Stimulated activated CD4-positive, alpha-beta T cell treated with anti-CD3 and anti-CD28 coated beads, Interleukin-15, amount 100 ng/mL, for 48 hours (primary cell): ENCODE measurements around the gene COL27A1.

ENCODE experiments used
- DNase-seq, 2 donors: peaks; one replicate each; pipeline ENCODE4 v3.0.0-alpha.2; 2020; ENCODE audit warnings: low read depth in 2 of 2

COL27A1 gene

DNA sequence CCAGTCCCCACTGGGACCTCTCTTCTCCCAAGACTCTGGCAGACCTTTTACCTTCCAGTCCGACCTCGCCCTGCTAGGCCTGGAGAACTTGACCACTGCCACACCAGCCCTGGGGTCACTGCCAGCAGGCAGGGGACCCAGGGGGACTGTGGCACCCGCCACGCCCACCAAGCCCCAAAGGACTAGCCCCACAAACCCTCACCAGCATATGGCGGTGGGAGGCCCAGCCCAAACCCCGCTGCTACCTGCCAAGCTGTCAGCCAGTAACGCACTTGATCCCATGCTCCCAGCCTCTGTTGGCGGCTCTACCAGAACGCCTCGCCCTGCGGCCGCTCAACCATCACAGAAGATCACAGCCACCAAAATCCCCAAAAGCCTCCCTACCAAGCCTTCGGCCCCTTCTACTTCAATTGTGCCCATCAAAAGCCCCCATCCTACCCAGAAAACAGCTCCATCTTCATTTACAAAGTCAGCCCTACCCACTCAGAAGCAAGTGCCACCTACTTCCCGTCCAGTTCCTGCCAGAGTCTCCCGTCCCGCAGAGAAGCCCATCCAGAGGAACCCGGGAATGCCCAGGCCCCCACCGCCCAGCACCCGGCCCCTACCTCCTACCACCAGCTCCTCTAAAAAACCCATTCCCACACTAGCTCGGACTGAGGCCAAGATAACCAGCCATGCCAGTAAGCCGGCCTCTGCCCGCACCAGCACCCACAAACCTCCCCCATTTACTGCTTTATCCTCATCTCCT, 13.1 kb downstream of the COL27A1 start:
- DNase-seq: no peak

DNA sequence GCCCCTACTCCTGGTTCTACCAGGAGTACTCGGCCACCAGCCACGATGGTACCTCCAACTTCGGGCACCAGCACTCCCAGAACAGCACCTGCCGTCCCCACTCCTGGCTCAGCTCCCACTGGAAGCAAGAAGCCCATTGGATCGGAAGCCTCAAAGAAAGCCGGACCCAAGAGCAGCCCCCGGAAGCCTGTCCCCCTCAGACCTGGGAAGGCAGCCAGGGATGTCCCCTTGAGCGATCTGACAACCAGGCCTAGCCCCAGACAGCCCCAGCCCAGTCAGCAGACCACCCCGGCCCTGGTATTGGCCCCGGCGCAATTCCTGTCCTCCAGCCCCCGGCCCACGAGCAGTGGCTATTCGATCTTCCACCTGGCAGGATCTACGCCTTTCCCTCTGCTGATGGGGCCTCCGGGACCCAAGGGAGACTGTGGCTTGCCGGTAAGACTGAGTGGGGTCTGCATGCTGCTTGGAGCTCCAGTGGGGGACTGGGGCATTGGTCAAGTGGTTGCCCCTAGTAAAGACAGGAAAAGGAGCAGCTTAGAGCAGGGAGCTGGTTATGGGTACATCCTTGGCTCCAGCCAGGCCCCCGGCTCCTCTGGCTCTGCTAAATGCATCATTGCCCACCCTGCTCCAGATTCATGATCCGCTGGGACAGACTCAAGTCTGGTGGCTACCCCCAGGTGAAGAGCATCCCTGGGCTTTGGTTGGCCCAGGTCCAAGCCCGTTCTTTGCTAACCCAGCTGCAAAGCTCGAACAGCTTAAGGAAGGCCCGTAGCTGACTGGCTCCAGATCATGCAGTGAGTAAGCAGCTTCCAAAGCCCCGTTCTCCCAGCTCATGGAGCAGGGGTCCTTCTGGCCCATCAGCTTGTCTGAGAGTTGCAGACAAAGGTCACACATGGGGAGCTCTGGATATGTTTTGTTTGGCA, 14.0 kb downstream of the COL27A1 start:
- DNase-seq: no peak

DNA sequence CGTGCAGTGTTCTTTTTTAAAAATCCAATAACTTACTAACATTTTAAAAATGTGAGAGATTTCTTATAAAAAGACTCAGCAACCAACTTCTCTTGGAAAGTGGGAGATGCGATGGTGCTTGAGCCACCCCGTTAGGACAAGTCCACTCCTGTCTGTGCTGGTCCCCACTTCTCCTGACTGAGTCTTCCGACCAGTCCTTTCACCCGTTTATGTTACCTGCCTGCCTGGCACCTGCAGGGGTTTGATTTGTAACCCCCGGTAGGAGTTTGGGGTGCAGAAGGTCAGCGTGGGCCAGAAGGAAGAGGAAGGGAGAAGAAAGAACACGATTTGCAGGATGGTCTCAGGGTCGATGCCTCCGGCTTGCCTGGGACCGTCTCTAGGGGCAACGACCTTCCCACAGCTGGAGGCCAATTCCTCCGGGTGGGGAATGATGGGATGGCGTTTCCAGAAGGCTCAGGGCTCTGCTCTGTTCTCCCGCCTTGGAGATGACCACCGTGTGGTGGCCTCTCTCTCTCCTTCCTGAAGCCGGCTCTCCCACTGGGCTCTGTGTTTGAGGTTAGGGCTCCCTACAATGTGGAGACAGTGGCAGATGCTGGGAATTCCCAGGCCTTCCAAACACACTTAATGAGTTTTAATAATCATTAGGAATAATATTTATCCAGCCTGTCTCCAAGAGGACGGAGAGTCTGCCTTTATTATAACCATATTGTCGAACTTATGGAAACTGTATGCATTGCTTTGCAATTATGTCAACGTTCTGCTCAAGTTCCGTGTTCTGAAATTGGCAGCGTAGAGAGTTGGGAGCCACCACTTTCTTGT, 14.8 kb downstream of the COL27A1 start:
- no peak for DNase-seq

DNA sequence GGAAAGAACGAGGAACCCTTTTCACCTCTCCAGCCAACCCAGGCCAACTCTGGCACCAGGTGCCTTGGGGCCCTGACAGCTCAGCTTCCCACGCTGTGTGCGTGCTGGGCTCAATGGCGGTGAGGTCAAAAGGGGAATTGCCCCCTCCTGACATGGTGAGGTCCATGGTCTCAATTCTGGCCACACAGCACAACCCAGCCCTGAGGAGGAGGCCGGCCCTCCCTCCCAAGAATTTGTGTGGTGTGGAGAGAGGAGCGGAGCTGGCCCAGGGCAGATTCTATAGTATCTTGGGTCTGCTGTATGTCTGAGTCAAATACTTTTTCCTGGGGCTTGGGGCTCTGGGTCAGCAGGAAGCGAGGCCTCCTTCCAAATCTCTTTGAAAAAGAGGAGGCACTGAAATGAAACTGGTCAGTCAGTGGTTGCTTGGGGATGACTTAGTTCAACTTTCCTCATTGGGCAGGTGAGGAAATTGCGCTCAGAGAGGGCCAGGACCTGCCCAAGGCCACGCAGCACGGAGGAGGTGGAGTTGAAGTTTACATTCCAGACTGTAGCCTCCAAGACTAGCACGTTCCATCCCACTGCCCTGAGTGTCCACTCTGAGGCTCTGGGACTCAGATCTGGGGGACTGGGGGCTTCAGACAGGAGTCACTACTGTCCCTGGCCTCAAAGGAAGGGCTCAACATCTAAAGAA, 15.6 kb downstream of the COL27A1 start:
- no peak for DNase-seq

DNA sequence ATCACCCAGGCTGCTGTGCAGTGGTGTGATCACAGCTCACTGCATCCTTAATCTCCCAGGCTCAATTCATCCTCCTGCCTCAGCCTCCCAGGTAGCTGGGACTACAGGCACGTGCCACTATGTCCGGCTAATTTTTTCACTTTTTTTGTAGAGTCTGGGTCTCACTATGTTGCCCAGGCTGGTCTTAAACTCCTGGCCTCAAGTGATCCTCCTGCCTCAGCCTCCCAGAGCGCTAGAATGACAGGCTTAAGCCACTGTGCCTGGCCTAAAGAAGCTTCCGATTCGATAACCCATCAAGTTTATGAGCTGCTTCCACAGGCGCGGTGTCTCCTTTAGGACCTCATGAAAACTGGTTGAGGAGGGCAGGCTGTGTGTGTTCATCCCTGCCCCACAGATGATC, 16.2 kb downstream of the COL27A1 start:
- no peak for DNase-seq

DNA sequence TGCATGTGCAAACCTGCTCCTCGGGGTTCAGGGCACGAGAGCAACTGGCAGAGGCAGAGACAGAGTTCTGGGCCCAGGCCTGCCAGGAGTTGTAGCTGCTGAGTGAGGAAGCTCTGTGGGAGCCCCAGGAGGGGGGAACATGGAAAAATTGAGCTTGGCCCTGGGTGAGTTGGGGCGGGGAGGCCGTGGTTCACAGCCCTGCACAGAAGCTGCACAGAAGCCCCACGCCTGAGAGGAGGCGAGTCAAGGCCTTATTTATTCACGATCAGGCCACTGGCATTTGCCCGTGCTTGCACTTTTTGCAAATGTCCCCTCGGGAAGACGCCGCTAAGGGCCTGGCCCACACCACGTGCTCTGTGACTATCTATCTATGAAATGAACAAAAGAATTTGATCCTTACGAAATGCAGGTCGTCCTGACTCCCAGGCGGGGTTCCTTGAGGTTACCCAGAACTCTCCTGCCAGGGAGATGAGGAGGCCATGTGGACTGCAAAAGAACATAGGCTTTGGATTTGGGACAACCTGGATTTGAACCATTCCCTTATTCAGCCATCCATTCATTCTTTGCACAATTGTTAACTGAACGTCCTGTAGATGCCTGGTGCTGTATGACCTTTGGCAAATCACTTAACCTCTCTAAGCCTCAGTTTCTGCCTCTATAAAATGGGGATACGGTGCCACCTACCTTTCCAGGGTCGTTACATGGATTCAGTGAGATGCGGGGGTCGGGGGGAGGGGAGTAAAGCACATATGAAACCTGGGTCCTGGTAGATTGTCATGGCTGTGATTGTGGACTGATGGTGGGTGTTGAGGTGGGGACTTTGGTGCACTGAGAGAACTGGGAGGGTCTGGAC, 17.9 kb downstream of the COL27A1 start:
- DNase-seq: no peak

DNA sequence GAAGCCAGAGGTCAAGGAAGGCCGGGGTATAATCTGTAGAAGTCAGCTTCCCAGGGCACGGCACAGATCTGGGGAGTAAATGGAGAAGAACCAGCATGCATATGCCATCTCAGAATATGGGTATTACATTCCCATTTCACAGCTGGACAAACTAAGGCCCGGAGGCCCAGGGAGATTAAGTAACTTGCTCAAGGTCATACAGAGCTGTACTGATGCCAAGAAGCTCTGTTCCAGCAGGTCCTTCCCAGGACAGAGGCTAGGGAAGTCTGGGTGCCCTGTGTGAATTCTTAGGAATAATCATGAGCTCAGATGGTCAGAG, 19.2 kb downstream of the COL27A1 start:
- DNase-seq: no peak

DNA sequence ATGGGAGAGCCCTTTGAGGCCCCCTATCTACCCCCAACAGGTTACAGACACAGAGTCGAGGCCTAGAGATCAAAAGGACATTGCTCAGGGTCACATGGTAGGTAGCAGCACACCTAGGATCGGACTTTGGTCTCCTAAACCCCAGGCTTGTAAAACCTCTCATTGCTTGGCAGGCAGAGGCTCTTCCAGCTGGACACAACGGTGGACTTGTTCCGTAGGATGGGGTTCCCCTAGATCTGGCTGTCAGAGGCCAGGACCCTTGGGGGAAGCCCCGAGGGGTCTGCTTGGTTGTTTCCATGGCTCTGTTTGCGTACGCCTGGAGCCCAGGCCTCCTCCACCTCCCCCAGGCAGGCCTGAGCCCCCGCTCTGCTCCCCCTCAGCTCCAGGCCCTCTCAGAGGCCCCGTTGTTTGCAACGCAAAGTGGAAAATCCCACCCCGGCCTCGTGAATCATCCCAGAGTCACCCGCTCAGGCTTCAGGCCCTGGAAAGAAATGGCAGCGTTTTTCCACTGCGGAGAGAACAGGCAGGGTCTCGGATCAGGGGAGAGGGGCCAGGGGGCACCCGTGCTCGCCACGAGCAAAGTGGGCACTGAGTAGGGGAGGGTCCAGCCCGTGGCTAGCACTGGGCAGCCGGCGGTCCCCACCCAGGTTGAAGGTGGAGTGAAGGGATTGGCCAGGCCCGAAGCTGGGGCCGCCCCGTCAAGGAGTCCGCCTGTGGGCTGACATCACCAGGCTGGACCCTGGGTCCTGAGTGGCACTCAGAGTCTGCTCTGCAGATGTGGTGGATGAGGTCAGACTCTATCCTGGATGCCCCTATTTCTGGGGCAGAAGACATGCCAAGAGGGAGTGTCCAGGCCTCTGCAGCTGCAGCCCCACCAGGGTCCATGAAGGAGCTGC, 19.8 kb downstream of the COL27A1 start:
- no peak for DNase-seq

DNA sequence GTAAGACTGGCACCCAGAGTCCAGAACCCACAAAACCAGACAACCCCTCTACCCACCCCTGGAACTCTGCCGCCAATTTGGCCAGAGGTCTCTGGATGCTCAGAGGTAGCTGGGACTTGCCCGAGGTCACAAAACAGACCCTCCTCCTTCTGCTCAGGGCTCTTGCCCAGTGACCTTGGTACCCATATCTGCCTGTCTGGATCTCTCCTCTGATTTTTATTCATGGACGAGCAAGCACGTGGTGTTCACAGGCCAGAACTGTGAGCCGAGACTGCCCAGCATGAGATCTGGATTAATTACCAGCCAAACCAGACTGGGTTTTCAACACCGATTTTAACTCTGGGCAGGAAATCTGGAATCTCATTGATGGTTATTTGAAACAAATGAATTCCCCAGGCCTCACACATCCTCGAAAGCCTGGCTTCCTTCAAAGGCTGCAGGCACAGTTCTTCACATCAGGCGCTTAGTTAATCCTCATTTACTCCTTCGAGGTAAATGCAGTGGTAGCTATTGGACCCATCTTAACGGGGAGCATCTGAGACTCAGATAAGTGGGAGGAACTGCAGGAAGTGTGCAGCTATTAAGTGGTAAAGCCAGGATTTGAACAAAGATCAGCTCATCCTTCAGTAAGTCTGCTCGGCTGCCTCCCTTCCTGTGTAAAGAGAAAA, 21.4 kb downstream of the COL27A1 start:
- no peak for DNase-seq

DNA sequence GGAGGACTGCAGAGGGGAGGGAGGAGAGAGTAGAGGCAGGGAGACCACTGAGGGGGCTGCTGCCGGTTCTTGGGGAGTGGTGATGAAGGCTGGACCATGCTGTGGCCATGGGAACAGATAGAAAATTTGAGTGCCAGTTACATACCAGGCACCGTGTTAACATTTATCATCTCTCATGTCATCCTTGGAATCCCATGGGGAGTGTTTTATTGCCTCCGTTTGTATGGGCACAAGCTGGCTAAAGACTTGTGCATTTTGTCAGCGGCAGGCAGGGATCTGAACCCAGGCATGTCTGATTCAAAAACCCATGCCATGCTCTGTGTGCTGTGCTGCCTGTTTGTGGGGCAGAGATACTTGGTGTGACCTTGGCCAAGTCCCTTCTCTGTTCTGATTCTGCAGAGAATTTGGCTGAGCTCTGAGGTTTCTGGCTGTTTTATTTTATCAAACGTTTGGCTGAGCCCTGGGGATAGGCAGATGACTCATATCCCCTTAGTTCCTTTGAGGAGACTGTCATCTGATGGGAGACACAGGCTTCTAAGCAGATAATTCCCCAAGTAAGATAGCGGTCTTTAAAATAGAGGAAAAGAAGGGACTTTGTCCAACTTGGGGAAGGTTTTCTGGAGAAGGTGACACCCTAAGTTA, 22.2 kb downstream of the COL27A1 start:
- DNase-seq: no peak

DNA sequence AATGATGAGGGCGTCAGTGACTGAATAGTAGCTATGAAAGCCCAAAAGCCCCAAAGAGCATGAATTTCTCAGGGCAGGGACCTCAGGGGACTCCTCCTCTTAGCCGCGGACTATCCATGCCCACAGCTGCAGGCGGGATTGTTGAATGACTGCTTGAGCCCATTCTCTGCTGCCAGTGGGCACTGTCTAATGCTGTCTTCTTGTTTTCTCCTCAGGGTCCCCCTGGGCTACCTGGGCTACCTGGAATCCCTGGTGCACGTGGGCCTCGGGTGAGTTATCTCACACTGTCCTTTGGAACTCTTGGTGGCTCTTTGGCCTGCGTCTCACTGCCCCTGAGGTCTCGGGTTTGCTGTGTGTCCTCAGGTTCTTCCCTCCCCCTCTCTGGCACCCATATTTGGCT, 22.7 kb downstream of the COL27A1 start:
- DNase-seq: no peak

DNA sequence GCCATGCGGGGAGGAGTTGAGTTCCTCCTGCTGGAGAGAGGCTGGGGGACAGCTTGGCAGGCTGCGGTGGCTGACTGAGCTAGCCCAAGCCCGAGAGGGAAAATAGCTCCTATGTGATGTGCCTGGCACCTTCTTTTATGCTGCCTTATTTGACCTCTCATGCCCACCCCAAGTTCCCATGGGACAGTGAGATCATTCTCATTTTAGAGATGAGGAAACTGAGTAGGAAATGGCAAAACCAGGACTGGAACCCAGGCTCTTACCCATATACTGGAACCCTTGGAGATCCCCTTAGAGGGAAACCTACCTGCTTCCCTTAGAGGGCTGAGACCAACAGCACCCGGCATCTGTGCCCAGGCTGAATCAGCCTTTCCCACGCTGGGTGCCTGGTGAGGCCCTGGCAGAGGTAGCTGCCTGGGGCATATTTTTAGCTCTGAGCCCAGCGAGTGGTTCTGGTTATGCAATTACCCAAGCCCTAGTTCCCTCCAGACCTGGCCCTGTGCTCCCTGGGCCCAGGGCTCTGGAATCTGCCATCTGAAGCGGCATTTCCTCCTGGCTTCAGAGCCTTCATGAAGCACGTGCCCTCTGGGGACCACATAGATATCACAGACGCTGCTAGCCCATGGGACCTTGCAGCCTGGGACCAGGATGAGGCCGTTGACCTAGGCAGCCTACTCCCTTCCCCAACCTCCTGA, 23.6 kb downstream of the COL27A1 start:
- DNase-seq: no peak

DNA sequence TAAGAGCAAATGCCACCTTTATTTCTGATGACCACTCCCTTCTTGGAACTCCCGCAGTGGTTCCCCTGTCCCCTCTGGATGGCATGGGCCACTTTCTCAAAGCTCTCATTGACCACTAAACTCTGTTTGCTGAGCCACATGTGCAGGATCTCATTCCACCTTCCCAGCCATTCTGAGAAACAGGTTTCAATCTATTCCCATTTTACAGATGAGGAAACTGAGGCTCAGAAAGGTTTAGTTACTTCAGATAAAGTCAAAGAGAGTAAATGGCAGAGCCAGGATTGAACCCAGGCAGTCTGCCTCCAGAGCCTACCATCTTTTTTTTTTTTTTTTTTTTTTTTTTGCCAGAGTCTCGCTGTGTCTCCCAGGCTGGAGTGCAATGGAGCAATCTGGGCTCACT, 24.2 kb downstream of the COL27A1 start:
- no peak for DNase-seq

DNA sequence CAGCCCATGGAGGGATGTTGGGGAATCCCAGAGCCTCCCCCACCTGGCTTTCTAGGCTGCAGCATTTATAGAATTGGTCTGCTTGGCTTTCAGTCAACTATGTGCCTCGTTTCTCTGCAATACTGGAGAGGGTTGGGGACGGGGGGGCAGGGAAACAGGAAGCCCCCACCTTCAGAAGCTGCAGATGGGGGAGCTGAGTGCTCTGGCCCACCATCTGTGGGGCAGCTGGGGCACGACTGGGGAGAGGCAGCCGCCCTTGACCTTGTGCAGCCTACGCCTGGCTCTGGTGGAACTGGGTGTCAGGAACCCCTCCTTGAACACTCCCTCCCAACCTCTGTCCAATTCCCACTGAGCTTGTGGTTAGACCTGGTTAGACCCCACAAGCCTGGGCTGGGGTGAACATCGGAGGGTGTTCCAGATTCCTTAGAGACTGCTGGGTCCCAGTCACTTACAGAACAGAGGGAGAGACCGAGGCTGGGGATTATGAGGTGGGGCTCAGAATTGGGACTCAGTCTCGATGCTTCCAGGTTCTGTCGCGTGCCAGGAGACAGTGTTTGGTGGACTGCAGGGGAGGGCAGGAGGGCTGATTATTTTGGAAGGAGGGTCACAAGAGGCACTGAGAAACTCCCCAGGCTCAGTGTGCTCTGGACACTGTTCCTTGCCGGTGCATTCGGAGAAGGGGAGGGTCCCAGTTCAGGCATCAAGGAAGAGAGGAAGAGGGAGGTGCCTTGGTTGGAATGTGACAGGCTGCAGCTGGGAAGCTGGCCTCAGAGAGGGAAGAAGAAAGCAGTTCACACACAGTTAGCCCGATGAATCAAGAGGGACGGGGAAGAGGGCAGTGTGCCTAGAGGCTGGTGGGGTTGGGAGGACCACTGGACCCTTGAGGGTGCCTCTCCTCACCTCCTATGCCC, 25.6 kb downstream of the COL27A1 start:
- DNase-seq: no peak

DNA sequence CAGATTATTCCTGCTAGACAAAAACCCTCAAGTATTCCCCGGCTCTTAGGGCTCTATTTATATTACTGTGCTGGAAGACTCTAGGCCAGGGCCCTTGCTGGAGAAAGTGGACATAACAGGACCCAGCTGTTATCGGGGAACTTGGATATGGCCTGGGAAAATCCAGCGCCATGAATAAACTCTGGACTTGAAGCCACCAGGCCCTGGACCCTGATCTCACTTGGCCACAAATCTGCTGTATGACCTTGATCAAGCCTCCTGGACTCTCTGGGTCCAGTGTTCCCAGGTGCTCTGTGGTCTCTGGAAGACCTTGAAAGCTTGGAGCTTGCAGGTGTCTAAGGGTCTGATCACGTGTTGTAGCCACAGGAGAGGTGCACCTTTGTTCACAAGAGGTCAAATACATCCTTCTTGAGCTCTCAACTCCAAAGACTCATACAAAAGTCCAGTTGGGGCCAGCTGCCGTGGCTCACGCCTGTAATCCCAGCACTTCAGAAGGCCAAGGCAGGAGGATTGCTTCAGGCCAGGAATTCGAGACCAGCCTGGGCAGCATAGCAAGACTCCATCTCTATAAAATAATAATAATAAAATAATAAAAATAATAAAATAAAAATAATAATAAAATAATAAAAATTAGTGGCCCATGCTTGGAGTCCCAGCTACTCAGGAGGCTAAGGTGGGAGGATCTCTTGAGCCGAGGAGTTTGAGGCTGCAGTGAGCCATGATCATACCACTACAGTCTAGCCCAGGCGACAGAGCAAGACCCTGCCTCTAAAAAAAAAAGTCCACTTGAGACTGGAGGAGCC, 26.5 kb downstream of the COL27A1 start:
- DNase-seq: no peak

DNA sequence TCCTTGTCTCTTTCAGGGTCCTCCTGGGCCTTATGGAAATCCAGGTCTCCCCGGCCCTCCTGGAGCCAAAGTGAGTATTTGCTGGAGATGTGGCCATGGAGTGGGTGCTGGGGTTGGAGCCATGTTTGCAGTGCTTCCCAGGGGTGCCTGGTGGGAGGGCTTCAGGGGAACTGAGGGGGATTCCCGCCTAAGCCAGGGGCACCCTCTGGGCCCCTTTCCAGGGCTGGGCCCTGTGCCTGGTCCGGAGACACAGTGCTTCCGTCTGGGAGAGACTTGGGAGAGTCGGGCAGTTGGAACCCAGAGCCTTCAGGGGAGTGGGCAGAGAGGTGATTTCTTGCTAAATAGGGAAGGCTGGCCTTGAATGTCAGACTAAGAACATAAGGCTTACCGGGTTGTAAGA, 27.7 kb downstream of the COL27A1 start:
- no peak for DNase-seq
